Progenitor cell of endocrine pancreas (in vitro differentiated cells): ENCODE measurements around the gene RAB11FIP2. TPM values are rescaled to one million over a fixed set of nuclear protein-coding genes. Genes with fewer than 3 reads are reported as not detected.

Source experiments
- DNase-seq: peaks from one replicate; pipeline ENCODE4 v3.0.0; 2021; ENCODE audit warnings: low spot score; ENCODE audit not compliant: unreplicated experiment
- H3K27ac Mint-ChIP-seq: 2 replicates; pipeline ENCODE4 v1.8.0; 2021; ENCODE audit warnings: mild to moderate bottlenecking, moderate library complexity, mixed read lengths
- H3K27me3 Mint-ChIP-seq: 2 replicates; pipeline ENCODE4 v1.8.0; 2021; ENCODE audit warnings: mixed read lengths
- H3K36me3 Mint-ChIP-seq: 2 replicates; pipeline ENCODE4 v1.8.0; 2022; ENCODE audit warnings: mixed read lengths; ENCODE audit not compliant: insufficient read depth
- H3K4me1 Mint-ChIP-seq: 2 replicates; pipeline ENCODE4 v1.8.0; 2021; ENCODE audit warnings: low read depth, mixed read lengths
- H3K4me3 Mint-ChIP-seq: 2 replicates; pipeline ENCODE4 v1.8.0; 2021; ENCODE audit warnings: low read depth, mild to moderate bottlenecking, moderate library complexity, mixed read lengths
- H3K9me3 Mint-ChIP-seq: 2 replicates; pipeline ENCODE4 v1.8.0; 2021; ENCODE audit warnings: low read depth, mixed read lengths
- long read RNA-seq: library from polyadenylated mRNA; unstranded; transcript quantifications from one replicate; pipeline ENCODE4 v2.0.0, GENCODE V29; 2020
- total RNA-seq: library from RNA; stranded (reverse); gene quantifications from 2 replicates; pipeline ENCODE4 v1.2.1, GENCODE V29; 2021
- TF ChIP-seq, protein P1 (sequence below): fragments of 200-600 bp; sonication (generic); IDR thresholded peaks from one replicate; pipeline ENCODE4 v1.5.0; 2021; ENCODE audit warnings: antibody characterized with exemption, mild to moderate bottlenecking; ENCODE audit not compliant: unreplicated experiment

Gene RAB11FIP2, protein sequence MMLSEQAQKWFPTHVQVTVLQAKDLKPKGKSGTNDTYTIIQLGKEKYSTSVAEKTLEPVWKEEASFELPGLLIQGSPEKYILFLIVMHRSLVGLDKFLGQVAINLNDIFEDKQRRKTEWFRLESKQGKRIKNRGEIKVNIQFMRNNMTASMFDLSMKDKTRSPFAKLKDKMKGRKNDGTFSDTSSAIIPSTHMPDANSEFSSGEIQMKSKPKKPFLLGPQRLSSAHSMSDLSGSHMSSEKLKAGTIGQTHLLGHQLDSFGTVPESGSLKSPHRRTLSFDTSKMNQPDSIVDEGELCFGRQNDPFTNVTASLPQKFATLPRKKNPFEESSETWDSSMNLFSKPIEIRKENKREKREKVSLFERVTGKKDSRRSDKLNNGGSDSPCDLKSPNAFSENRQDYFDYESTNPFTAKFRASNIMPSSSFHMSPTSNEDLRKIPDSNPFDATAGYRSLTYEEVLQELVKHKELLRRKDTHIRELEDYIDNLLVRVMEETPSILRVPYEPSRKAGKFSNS
- total RNA-seq = 17.6 and 23.0 TPM in 2 replicates
- long read RNA-seq, partial matches to known transcripts = 2 of 8 reads
- long read RNA-seq, other reads (novel, unspliced or antisense) = 6 of 8 reads

DNA sequence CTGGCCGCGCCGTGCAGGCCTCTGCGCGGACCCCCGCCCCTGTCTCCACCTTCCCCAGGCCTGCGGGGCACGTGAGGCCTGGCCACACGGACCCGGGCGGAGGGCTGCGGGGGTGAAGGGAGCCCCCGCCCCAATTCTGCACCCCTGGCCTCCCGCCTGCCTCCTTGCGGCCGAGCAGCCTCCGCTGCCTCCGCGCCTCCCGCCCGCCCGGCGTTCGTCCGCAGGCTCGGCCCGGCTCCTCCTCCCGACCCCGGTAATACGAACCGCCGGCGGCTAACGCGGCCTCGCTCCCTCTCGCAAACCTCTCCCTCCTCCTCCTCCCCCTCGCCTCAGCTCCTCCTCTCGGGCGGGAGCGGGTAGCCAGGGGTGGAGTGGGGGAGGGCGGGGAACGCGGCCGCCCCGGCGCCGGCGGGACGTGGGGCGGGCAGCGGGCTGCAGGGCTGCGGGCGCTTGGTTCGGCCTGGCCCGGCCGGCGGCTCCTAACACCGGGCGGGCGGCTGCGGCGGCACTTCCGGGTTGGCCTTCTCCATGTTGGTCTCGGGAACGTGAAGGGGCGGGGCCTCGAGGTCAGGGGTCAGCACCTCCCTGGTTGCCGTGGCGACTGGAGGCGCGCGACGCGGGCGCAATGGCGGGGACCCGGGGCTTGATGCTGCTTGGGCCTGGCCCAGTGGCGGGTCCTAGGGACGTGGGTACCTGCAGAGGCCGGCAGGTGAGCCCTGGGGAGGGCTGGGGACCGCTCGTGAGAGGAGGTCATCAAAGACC is at the start of gene RAB11FIP2:
TSS of gene RAB11FIP2 (minus strand) at position 547 of the 762 bp plus-strand sequence. CDS start 778 bp downstream, outside the sequence.
- H3K9me3 Mint-ChIP-seq = no peaks in the 10 kb centered on the region
- peak within 1 kb of the TSS; percentile 87 for H3K4me3 Mint-ChIP-seq
- H3K27ac Mint-ChIP-seq = peak within 1 kb of the TSS; percentile 95
- H3K27me3 Mint-ChIP-seq = no peaks in the 10 kb centered on the region
- no peaks in the 10 kb centered on the region for H3K36me3 Mint-ChIP-seq
- TF ChIP-seq, protein P1, sequence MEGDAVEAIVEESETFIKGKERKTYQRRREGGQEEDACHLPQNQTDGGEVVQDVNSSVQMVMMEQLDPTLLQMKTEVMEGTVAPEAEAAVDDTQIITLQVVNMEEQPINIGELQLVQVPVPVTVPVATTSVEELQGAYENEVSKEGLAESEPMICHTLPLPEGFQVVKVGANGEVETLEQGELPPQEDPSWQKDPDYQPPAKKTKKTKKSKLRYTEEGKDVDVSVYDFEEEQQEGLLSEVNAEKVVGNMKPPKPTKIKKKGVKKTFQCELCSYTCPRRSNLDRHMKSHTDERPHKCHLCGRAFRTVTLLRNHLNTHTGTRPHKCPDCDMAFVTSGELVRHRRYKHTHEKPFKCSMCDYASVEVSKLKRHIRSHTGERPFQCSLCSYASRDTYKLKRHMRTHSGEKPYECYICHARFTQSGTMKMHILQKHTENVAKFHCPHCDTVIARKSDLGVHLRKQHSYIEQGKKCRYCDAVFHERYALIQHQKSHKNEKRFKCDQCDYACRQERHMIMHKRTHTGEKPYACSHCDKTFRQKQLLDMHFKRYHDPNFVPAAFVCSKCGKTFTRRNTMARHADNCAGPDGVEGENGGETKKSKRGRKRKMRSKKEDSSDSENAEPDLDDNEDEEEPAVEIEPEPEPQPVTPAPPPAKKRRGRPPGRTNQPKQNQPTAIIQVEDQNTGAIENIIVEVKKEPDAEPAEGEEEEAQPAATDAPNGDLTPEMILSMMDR = peak; percentile 45
- DNase-seq = peak; percentile 92
- H3K4me1 Mint-ChIP-seq = peaks cover 23% of the 10 kb centered on the region

DNA sequence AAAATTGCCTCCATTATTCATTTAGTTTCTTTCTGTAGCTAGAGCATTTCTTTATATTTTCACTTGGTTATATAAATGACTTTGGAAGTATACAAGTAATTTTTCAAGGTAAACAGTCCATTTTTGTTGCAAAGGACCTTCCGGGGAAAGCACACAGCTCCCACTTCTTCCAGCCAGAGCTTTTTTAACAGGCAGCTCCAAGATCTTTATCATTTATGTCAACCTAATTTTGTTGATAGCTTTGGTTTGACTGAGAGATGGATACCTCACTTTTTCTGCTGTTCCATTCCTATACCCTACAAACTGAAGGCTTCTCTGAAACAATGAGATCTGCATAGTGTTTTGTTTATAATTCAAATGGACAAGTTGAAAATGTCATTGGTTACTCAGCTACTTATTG is 49.3 kb upstream of the RAB11FIP2 start:
- peaks cover 4% of the 10 kb centered on the region for H3K4me1 Mint-ChIP-seq
- H3K27ac Mint-ChIP-seq = no peak overlapping the region
- H3K36me3 Mint-ChIP-seq = no peaks in the 10 kb centered on the region
- peaks cover 5% of the 10 kb centered on the region for H3K27me3 Mint-ChIP-seq
- no peak overlapping the region for H3K4me3 Mint-ChIP-seq
- TF ChIP-seq, protein P1 = no peak
- H3K9me3 Mint-ChIP-seq = peaks cover 5% of the 10 kb centered on the region
- DNase-seq = no peak

DNA sequence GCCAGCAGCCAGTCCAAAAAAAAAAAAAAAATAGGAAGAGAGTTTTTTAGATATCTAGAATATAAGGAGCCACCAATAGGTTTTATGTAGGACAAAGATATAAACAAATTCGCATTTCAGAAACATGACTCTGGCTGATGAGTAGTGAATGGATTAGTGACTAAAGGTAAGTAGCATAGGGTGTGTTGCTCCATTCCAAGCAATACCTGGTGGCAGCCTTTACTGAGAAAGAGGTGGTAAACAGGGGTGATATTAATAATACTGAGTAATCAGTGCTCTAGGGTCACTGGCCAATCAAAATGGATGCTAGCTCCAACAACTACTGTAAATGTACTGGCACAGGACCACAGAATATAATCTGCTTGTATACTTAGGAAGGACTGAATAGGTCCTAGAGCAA is 45.5 kb upstream of the RAB11FIP2 start:
- TF ChIP-seq, protein P1 = no peak
- Mint-ChIP-seq H3K4me3 (no peak overlapping the region), H3K27me3 (peaks cover 5% of the 10 kb centered on the region), H3K4me1 (peaks cover 4% of the 10 kb centered on the region), H3K36me3 (no peaks in the 10 kb centered on the region), H3K27ac (no peak overlapping the region), H3K9me3 (peaks cover 5% of the 10 kb centered on the region)
- no peak for DNase-seq

DNA sequence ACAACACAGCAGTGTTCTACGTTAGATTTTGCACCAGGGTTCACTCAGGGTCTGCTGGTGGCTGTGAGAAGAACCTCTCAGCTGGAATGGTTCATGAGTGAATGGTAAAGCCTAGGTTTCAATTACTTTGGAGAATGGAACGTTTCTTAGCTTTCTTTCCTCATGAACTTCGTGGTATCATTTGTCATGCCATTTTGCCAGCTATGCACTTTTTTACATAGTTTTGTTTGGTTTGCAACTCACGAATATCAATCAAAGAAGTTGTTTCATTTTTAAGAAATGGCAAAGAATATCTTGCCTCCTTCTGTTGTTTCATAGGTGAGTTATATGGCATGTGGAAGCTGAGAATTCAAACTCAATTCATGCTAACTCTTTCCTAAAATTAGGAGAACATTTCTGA is 34.1 kb upstream of the RAB11FIP2 start:
- peaks cover 3% of the 10 kb centered on the region for H3K36me3 Mint-ChIP-seq
- DNase-seq = no peak
- H3K4me1 Mint-ChIP-seq = peaks cover 1% of the 10 kb centered on the region

DNA sequence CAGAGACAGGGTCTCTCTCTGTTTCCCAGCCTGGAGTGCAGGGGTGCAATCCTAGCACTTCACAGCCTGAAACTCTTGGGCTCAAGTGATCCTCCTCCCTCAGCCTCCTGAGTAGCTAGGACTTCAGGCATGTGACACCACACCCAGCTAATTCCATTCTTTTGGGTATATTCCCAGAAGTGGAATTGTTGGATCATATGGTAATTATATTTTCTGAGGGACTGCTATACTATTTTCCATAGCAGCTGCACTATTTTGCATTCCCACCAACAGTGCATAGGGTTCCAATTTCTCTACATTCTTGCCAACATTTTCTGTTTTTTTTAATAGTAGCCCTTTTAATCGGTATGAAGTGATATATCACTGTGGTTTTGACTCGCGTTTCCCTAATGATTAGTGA is 30.0 kb upstream of the RAB11FIP2 start:
- Mint-ChIP-seq H3K9me3 (peaks cover 5% of the 10 kb centered on the region), H3K27me3 (no peaks in the 10 kb centered on the region), H3K4me3 (no peak overlapping the region), H3K27ac (no peak overlapping the region), H3K36me3 (peaks cover 1% of the 10 kb centered on the region), H3K4me1 (peaks cover 1% of the 10 kb centered on the region)
- TF ChIP-seq, protein P1 = no peak
- no peak for DNase-seq

More for the DNA sequence above, 34.1 kb upstream of the RAB11FIP2 start:
- H3K9me3 Mint-ChIP-seq = peaks cover 3% of the 10 kb centered on the region
- TF ChIP-seq, protein P1 = no peak
- no peak overlapping the region for H3K27ac Mint-ChIP-seq
- H3K27me3 Mint-ChIP-seq = no peaks in the 10 kb centered on the region
- no peak overlapping the region for H3K4me3 Mint-ChIP-seq
